Mesendoderm (in vitro differentiated cells): ENCODE measurements around the gene CFLAR.

Experiments
- DNase-seq: peaks from one replicate; pipeline ENCODE4 v3.0.0; 2013
- H2AK5ac ChIP-seq: 2 replicates; pipeline ENCODE4 v1.6.1; 2013; ENCODE audit warnings: low read length, inconsistent platforms
- H2BK120ac ChIP-seq: 2 replicates; pipeline ENCODE4 v1.6.1; 2013; ENCODE audit warnings: low read depth, mild to moderate bottlenecking, low read length, moderate library complexity, mixed read lengths
- H2BK15ac ChIP-seq: replicated peaks from 2 replicates; pipeline ENCODE4 v1.6.1; 2013; ENCODE audit warnings: low read depth, mild to moderate bottlenecking, moderate library complexity
- H2BK5ac ChIP-seq: 2 replicates; pipeline ENCODE4 v1.6.1; 2013; ENCODE audit warnings: low read length, inconsistent platforms
- H3K18ac ChIP-seq: 2 replicates; pipeline ENCODE4 v1.6.1; 2013; ENCODE audit warnings: mild to moderate bottlenecking, low read length, mixed read lengths
- H3K23ac ChIP-seq: one replicate; pipeline ENCODE4 v1.6.1; 2013; ENCODE audit warnings: low read length
- H3K27ac ChIP-seq: 2 replicates; pipeline ENCODE4 v1.5.1; 2013; ENCODE audit warnings: low read depth, mild to moderate bottlenecking, inconsistent platforms, low read length, moderate library complexity
- H3K27me3 ChIP-seq: 2 replicates; pipeline ENCODE4 v1.6.1; 2013; ENCODE audit warnings: low read length, control low read depth, mild to moderate bottlenecking, inconsistent platforms; ENCODE audit not compliant: insufficient read depth, poor library complexity
- H3K36me3 ChIP-seq: 2 replicates; pipeline ENCODE4 v1.6.1; 2013; ENCODE audit warnings: low read length, inconsistent platforms; ENCODE audit not compliant: control insufficient read depth, insufficient read depth
- H3K4ac ChIP-seq: one replicate; pipeline ENCODE4 v1.6.1; 2013; ENCODE audit warnings: low read depth, mild to moderate bottlenecking, low read length, moderate library complexity
- H3K4me1 ChIP-seq: 2 replicates; pipeline ENCODE4 v1.6.1; 2013; ENCODE audit warnings: low read depth, low read length, inconsistent platforms; ENCODE audit not compliant: control insufficient read depth
- H3K4me2 ChIP-seq: 2 replicates; pipeline ENCODE4 v1.6.1; 2013; ENCODE audit warnings: low read length
- H3K4me3 ChIP-seq: 2 replicates; pipeline ENCODE4 v1.5.1; 2013; ENCODE audit warnings: mild to moderate bottlenecking, low read length
- H3K56ac ChIP-seq: one replicate; pipeline ENCODE4 v1.6.1; 2013; ENCODE audit warnings: low read length
- H3K79me1 ChIP-seq: 2 replicates; pipeline ENCODE4 v1.6.1; 2013; ENCODE audit warnings: low read length, inconsistent platforms
- H3K79me2 ChIP-seq: 2 replicates; pipeline ENCODE4 v1.6.1; 2013; ENCODE audit warnings: mild to moderate bottlenecking, low read length; ENCODE audit not compliant: control insufficient read depth, insufficient read depth
- H3K9ac ChIP-seq: 2 replicates; pipeline ENCODE4 v1.6.1; 2013; ENCODE audit warnings: low read length, inconsistent platforms
- H4K5ac ChIP-seq: one replicate; pipeline ENCODE4 v1.6.1; 2013; ENCODE audit warnings: low read length
- H4K8ac ChIP-seq: one replicate; pipeline ENCODE4 v1.6.1; 2013; ENCODE audit warnings: low read depth, mild to moderate bottlenecking, control low read depth, low read length, moderate library complexity
- WGBS: extraction: QIAGEN DNeasy Blood & Tissue Kit; methylation state at CpG from one replicate; pipeline ENCODE4 v1.1.7; 2013; ENCODE audit warnings: low lambda C conversion rate, missing lambda C conversion rate; ENCODE audit not compliant: insufficient coverage; ENCODE audit errors: extremely low coverage; 5-methylcytosine and 5-hydroxymethylcytosine counted together

The CFLAR gene

GRCh38 chr2:201191132-201191875, 75.3 kb downstream of the CFLAR start:
- no peak overlapping the region for H4K5ac ChIP-seq
- no peak overlapping the region for H3K9ac ChIP-seq
- H3K4me3 ChIP-seq: no peak overlapping the region
- no peak overlapping the region for H4K8ac ChIP-seq
- no peak overlapping the region for H2BK120ac ChIP-seq
- DNase-seq: no peak
- no peak overlapping the region for H3K4ac ChIP-seq
- no peaks in the 10 kb centered on the region for H3K79me1 ChIP-seq
- H3K36me3 ChIP-seq: no peaks in the 10 kb centered on the region
- H3K79me2 ChIP-seq: no peaks in the 10 kb centered on the region
- H3K4me1 ChIP-seq: no peaks in the 10 kb centered on the region
- no peak overlapping the region for H2BK5ac ChIP-seq
- H3K27ac ChIP-seq: no peak overlapping the region
- H3K23ac ChIP-seq: no peak overlapping the region
- WGBS: no CpG with 5 or more reads among the region's 4 CpGs
- no peak overlapping the region for H2BK15ac ChIP-seq
- no peak overlapping the region for H3K18ac ChIP-seq
- H3K56ac ChIP-seq: no peak overlapping the region
- H3K4me2 ChIP-seq: no peak overlapping the region
- no peaks in the 10 kb centered on the region for H3K27me3 ChIP-seq
- H2AK5ac ChIP-seq: no peak overlapping the region

- no peak overlapping the region for H3K9ac ChIP-seq
- no peak overlapping the region for H2BK5ac ChIP-seq
- H3K27me3 ChIP-seq: no peaks in the 10 kb centered on the region
- no peak overlapping the region for H3K27ac ChIP-seq
- no peak overlapping the region for H3K23ac ChIP-seq
- no peak overlapping the region for H3K56ac ChIP-seq
- H4K8ac ChIP-seq: no peak overlapping the region
- no peaks in the 10 kb centered on the region for H3K36me3 ChIP-seq
- WGBS: no CpG with 5 or more reads among the region's 3 CpGs
- H3K4me1 ChIP-seq: no peaks in the 10 kb centered on the region
- H3K4me3 ChIP-seq: no peak overlapping the region
- H3K4me2 ChIP-seq: no peak overlapping the region
- H2AK5ac ChIP-seq: no peak overlapping the region
- H2BK15ac ChIP-seq: no peak overlapping the region
- DNase-seq: no peak
- no peak overlapping the region for H3K4ac ChIP-seq
- no peaks in the 10 kb centered on the region for H3K79me2 ChIP-seq
- no peak overlapping the region for H4K5ac ChIP-seq
- H2BK120ac ChIP-seq: no peak overlapping the region
- H3K79me1 ChIP-seq: no peaks in the 10 kb centered on the region
- no peak overlapping the region for H3K18ac ChIP-seq
Observed at GRCh38 chr2:201194097-201194496, 78.1 kb downstream of the CFLAR start.

GRCh38 chr2:201195331-201195730, 79.4 kb downstream of the CFLAR start:
- H4K5ac ChIP-seq: no peak overlapping the region
- no peak overlapping the region for H2BK5ac ChIP-seq
- H3K9ac ChIP-seq: no peak overlapping the region
- no peaks in the 10 kb centered on the region for H3K4me1 ChIP-seq
- H3K56ac ChIP-seq: no peak overlapping the region
- WGBS: no CpG with 5 or more reads among the region's 3 CpGs
- no peaks in the 10 kb centered on the region for H3K27me3 ChIP-seq
- no peaks in the 10 kb centered on the region for H3K79me1 ChIP-seq
- no peak overlapping the region for H2BK120ac ChIP-seq
- H2AK5ac ChIP-seq: no peak overlapping the region
- no peak overlapping the region for H3K4ac ChIP-seq
- no peak for DNase-seq
- no peak overlapping the region for H3K18ac ChIP-seq
- no peaks in the 10 kb centered on the region for H3K79me2 ChIP-seq
- no peak overlapping the region for H3K4me2 ChIP-seq
- no peak overlapping the region for H2BK15ac ChIP-seq
- H3K27ac ChIP-seq: no peak overlapping the region
- no peak overlapping the region for H4K8ac ChIP-seq
- no peak overlapping the region for H3K4me3 ChIP-seq
- H3K36me3 ChIP-seq: peaks cover 1% of the 10 kb centered on the region
- H3K23ac ChIP-seq: no peak overlapping the region

GRCh38 chr2:201196003-201196402, 80.0 kb downstream of the CFLAR start:
- WGBS: no CpG with 5 or more reads among the region's 3 CpGs
- Histone ChIP-seq H4K8ac (no peak overlapping the region), H3K56ac (no peak overlapping the region), H3K27me3 (no peaks in the 10 kb centered on the region), H2AK5ac (no peak overlapping the region), H2BK120ac (no peak overlapping the region), H3K79me2 (no peaks in the 10 kb centered on the region), H3K9ac (no peak overlapping the region), H2BK15ac (no peak overlapping the region), H3K4me1 (no peaks in the 10 kb centered on the region), H3K36me3 (peaks cover 1% of the 10 kb centered on the region), H2BK5ac (no peak overlapping the region), H3K23ac (no peak overlapping the region), H3K4me2 (no peak overlapping the region), H3K79me1 (no peaks in the 10 kb centered on the region), H3K27ac (no peak overlapping the region), H4K5ac (no peak overlapping the region), H3K4ac (no peak overlapping the region), H3K4me3 (no peak overlapping the region), H3K18ac (no peak overlapping the region)
- no peak for DNase-seq

GRCh38 chr2:201196803-201197202, 80.8 kb downstream of the CFLAR start:
- no peak overlapping the region for H2AK5ac ChIP-seq
- no CpG with 5 or more reads among the region's 1 CpG for WGBS
- H3K4me3 ChIP-seq: no peak overlapping the region
- H2BK120ac ChIP-seq: no peak overlapping the region
- H3K56ac ChIP-seq: no peak overlapping the region
- no peak overlapping the region for H3K4me2 ChIP-seq
- H3K9ac ChIP-seq: no peak overlapping the region
- H3K27me3 ChIP-seq: no peaks in the 10 kb centered on the region
- DNase-seq: no peak
- H3K4me1 ChIP-seq: no peaks in the 10 kb centered on the region
- H4K5ac ChIP-seq: no peak overlapping the region
- H3K27ac ChIP-seq: no peak overlapping the region
- no peak overlapping the region for H4K8ac ChIP-seq
- no peak overlapping the region for H2BK5ac ChIP-seq
- no peaks in the 10 kb centered on the region for H3K79me1 ChIP-seq
- H2BK15ac ChIP-seq: no peak overlapping the region
- no peak overlapping the region for H3K4ac ChIP-seq
- no peak overlapping the region for H3K18ac ChIP-seq
- H3K36me3 ChIP-seq: peaks cover 1% of the 10 kb centered on the region
- H3K79me2 ChIP-seq: no peaks in the 10 kb centered on the region
- no peak overlapping the region for H3K23ac ChIP-seq

- Histone ChIP-seq H2AK5ac (no peak overlapping the region), H3K27me3 (no peaks in the 10 kb centered on the region), H3K79me1 (no peaks in the 10 kb centered on the region), H2BK5ac (no peak overlapping the region), H2BK120ac (no peak overlapping the region), H3K4me1 (no peaks in the 10 kb centered on the region), H3K4ac (no peak overlapping the region), H3K4me2 (no peak overlapping the region), H2BK15ac (no peak overlapping the region), H4K8ac (no peak overlapping the region), H3K36me3 (peaks cover 1% of the 10 kb centered on the region), H3K9ac (no peak overlapping the region), H3K56ac (no peak overlapping the region), H3K18ac (no peak overlapping the region), H3K79me2 (no peaks in the 10 kb centered on the region), H3K23ac (no peak overlapping the region), H4K5ac (no peak overlapping the region), H3K4me3 (no peak overlapping the region), H3K27ac (no peak overlapping the region)
- no CpG with 5 or more reads among the region's 4 CpGs for WGBS
- DNase-seq: no peak
Observed at GRCh38 chr2:201197781-201198180, 81.8 kb downstream of the CFLAR start.
